ENCODE data around the gene TANGO6.

TANGO6 gene

DNA sequence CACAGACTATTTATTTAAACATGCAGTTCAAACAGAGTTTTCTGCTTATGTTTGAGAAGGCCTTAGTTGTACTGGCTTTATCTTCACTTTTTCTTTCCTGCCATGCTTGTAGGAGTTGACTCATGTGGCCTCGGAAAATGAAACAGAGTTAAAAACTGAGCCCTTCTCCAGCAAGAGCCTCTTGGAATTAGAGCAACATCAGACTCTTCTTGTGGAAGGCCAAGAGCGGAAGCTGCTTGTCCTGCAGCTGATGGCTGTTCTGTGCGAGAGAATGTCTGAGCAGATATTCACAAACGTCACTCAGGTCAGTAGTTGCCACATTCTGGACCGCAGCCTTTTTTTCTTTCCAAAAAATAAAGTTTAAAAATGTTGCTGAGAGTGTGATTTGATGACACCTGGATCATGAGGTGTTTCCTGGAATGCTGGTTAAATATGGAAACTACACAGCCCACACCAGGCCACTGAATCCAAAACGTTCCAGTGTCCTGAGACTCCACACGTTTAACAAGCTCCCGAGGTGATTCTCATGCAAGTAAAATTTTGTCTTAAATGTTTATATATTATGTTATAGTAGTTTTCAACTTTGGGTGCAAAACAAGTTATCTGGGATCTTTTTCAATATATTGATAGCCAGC lies 65.9 kb downstream of the TANGO6 start:
- no peak for DNase-seq (ENCODE audit: low read depth in 2 of 2)

DNA sequence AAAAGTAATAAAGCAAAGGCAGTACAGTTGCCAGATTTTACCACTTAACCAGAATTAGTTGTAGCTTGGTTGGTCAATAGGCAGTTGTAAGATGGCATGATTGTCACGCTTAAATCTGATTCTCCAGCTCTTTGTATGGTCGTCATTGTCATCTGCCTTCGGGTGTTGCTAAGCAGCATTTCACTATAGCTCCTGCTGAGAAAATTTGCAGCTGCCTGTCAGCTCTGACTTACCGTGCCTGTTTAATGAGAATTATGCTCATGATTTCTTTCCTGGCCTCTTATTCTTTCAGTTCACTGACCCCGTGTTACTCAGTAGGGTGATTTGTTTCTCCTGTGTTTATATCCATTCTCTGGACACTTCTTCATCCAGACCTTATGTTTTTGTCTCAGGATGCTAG lies 66.7 kb downstream of the TANGO6 start:
- DNase-seq (ENCODE audit: low read depth in 2 of 2) = no peak

DNA sequence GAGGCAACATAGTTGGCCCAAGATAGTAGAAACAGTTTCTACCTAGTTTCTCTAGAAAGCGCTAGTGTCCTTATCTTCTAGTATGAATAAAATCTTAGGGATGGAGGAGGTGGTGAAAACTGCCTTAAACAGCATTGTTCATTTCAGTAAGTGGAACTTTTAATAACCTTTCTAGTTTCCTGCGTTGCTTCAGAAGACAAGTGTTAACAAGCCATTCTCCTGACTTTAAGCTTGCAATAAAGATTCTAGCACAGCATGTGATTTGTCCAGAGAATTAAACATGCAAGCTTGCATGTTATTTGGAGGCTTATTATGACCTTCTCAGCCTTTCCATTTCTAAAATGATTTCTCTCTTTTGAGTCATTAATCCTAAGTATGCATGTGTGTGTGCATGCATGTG lies 72.3 kb downstream of the TANGO6 start:
- no peak for DNase-seq (ENCODE audit: low read depth in 2 of 2)

DNA sequence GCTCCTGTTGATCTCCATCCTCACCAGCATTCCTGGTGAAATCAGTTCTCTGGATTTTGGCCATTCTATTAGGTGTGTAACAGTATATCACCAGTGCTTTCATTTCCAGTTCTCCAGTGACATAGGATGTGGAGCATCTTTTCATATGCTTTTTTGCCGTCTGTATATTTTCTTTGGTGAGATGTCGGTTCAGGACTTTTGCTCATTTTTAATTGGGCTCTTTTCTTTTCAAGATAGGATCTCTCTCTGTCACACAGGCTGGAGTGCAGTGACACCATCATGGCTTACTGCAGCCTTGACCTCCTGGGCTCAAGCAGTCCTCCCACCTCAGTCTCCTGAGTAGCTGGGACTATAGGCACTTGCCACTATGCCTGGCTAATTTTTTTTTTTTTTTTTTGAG lies 74.2 kb downstream of the TANGO6 start:
- no peak for DNase-seq (ENCODE audit: low read depth in 2 of 2)

DNA sequence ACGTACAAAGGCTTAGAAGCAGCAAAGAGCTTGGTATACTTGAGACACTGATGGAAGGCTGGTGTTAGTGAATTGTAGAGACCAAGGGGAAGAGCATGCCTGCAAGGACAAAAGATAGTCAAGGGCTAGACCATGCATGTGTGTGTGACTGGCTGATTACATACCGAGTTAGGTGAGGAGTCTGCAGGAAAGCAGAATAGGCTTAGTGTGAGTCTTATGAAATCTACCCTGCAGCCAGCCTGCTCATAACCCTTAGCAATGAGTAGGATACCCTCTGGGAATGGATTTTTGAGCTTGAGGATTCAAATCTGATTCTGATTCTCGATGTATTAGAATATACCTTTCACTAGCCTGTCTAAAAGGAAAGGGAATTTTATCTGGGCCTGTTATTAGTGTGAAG lies 77.0 kb downstream of the TANGO6 start:
- DNase-seq (ENCODE audit: low read depth in 2 of 2) = no peak

DNA sequence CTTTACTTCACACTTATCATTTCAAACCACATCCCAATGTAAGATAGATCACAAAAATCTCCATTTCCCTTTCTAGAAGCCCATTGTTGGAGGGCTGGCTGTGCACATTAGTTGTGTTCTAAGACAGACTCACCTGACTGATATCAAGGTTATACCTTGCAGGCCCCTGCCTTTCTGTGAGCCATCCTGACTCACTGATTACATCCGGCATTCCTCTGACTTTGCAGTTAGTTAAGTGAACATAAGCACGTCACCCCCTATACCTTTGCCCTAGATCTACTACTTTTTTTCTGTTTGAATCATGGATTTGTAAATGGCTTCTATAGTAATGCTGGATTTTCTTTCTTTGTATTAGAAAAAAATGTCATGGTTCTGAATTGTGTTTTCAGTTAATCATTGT lies 78.3 kb downstream of the TANGO6 start:
- no peak for DNase-seq (ENCODE audit: low read depth in 2 of 2)

DNA sequence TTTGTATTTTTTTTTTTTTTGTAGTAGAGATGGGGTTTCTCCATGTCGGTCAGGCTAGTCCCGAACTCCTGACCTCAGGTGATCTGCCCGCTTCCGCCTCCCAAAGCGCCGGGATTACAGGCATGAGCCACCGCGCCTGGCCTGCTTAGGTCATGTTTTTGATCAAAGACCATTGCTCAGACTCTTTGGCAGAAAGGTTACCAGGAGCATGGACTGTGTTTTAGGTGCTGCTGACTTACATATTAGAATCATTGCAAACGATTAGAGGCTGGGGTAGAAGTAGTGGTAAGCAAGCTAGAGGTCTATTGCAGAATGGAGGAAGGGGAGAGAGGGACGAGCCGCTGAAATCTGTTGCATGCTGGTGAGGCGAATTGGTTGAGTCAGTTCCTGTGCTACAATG lies 79.8 kb downstream of the TANGO6 start:
- no peak for DNase-seq (ENCODE audit: low read depth in 2 of 2)

DNA sequence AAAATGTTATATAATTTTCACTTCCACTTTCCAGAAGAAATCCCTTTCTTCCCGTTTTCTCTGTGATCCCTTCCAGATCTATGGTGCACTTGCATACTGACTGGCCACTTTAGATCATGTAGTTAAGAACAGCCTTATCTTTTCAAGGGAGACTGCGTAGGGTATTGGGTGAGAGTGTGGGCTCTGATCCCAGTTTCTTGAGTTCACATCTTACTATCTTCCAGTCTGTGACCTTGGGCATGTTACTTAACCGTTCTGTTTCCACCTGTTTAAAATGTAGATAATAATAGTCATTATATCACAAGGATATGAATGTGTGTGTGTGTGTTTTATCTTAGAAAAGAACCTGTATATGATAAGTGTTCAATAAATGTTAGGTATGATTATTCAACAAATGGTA lies 83.7 kb downstream of the TANGO6 start:
- no peak for DNase-seq (ENCODE audit: low read depth in 2 of 2)

DNA sequence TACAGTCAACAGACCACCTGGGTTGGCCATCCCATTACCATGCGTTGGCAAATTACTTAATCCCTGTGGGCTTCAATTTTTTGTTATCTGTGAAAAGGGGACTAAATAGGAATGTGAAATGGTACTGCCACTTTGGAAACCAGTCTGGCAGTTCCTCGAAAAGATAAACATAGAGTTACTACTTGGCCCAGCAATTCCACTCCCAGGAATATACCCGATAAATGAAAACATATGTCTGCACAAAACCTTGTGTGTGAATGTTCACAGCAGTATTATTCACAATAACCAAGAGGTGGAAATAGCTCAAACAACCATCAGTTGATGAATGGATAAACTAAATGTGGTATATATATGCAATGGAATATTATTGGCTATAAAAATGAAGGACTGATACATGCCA lies 87.9 kb downstream of the TANGO6 start:
- no peak for DNase-seq (ENCODE audit: low read depth in 2 of 2)

DNA sequence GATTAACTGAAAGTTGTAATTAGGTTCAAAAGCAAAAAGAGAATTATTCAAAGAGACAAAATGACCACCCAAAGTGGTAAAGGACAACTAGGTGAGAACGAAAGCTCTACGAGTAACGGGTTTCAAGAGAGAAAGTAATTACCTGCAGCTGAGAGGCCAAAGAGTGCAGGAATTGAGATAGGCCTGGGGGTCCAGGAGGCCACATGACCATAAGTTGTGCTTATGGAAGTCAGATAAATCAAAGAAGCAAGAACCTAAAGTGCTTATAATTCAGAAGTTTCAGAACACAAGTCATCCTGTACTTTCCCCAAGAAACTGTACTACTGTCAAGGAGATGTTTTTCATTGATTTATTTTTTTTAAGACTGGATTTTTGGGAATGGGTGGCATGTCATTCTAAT lies 91.1 kb downstream of the TANGO6 start:
- no peak for DNase-seq (ENCODE audit: low read depth in 2 of 2)

DNA sequence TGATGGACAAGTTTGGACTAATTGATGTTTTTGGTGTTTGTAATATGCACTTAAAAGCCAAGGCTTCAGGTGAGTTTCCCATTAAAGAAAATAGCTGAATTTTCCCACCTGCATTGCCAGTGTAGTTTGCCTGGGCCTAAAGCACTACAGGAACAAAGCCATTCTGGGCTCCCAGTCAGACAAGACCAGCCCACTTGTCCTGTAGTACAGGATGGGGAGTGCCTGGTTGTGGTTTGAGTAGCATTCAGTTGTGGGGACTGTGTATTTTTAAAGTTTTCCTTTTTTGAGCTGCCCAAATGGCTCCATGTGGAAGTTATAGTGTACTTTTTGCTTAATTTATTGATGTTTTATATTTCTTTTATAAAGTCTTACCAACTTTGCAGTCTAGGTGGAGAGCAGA lies 91.7 kb downstream of the TANGO6 start:
- DNase-seq (ENCODE audit: low read depth in 2 of 2) = no peak

DNA sequence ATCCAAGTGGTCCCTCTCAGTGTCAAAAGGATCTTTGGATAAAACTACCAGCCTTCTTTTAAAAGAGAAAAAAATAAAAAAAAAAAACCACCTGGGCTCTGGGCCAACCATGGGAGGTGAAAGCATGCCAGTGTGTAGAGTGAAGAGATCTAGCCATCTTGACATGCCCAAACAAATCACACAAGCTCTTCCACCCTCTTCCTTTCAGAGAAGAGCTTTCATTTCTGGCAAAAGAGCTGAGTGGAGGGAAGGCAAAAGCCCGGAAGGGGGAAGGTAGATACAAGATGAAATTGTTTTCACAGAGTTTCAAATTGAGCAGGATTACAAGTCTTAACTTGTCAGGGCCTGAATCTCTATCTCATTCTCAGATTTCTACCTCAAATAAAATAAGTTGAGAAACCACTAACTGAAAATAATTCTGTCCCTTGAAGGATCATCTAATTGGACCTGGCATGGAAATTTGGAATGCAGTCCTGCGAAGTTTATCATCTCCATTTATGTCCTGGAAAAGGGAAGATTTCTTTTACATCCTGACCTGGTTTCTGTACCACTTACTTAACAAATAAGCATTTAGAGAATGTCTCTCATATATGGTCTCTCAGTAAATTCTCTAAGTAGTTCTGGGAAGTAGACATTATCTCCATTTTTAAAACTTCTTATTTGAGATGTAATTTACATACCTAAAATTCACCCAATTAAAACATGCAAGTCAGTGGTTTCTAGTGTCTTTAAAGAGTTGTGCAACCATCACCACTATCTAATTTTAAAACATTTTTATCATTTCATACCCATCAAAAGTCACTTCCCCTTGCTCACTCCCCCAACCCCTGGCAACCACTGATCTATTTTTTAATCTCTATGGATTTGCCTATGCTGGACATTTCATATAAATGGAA lies 93.7 kb downstream of the TANGO6 start:
- DNase-seq (ENCODE audit: low read depth in 2 of 2) = no peak

DNA sequence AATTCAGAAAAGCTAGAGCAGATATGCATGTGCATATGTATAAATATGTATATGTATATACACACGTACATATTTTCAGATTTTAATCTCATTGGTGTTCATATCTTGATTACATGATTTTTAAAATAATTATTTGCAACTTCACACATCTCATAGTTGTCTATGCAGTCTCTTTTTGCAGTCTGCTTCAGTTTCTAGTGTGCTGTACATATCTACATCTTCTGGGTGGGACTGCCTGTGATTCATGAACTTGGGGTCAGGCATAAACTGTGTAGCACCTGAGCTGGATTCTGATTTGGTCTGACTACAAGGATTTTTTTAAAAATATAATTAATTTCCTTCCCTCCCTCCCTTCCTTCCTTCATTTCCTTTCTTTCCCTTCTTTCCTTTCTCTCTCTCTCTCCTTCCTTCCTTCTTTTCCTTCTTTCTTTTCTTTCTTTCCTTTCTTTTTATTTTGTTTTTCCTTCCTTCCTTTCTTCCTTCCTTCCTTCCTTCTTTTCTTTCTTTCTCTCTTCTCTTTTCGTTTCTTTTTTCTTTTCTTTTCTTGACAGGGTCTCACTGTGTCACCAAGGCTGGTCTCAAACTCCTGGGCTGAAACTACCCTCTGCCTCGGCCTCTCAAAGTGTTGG lies 96.5 kb downstream of the TANGO6 start:
- DNase-seq (ENCODE audit: low read depth in 2 of 2) = no peak

DNA sequence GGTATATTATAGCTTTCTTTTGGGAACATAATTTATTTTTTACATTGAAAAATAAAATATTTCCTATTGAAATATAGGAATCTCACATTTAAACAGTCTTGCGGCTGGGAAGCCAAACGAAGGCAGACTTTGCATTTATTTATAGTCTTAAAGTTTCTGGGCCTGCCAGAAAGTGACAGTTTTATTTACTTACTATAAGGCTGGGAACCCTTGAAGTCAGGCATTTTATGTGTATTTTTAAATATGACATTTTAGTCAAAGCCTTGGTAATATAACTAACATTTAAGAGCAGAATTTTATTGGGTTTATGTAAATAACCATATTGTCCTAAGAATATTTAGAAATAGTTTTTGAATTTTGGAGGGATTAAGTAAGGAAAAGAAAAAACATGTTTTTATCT lies 97.5 kb downstream of the TANGO6 start:
- DNase-seq (ENCODE audit: low read depth in 2 of 2) = no peak

DNA sequence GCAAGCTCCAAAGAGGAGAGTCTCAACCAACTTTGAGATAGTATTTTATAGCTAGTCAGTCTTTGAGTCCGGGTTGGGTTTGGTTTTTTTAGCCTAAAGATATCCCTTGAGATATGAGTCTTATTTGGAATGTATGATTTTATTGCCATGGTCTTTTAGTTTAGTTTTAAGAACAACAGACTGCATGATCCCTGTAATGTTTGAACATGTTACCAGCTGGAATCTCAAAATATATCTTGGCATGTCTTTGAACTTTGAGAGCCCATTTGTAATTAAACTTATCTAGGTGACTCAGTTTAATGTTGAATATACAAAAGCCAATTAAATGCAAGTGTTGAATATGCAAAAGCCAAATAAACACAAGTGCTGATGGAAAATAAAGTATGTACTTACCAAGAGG lies 100.6 kb downstream of the TANGO6 start:
- DNase-seq (ENCODE audit: low read depth in 2 of 2) = no peak

DNA sequence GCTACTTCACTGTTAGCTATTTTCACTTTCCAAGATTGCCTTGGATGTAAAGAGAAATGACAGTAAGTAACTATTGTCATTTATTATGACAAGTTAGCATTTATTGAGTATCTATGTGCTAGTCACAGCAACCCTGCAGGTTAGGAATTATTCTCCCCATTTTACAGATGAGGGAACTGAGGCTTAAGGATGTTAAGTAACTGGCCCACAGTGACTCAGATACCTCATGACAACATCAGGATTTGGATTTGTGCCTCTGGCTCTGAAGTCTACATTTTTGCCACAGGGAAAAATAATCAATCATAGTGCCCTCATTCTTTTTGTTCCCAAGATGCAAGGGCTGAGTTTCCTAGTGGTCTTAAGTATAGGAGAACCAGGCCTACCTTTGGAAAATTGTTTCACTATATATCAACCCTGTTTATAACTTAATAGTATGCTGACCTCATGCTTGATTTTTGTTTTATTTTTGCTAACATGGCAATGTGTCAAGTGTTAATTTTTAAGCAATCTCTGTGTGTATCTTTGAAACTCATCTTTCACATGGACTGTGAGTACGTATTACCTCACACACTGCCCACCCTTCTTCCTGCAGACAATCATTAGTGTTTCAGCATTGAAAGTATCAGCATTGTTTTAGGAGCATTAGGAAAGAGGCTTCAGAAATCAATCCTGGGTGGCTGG lies 105.0 kb downstream of the TANGO6 start:
- no peak for DNase-seq (ENCODE audit: low read depth in 2 of 2)

DNA sequence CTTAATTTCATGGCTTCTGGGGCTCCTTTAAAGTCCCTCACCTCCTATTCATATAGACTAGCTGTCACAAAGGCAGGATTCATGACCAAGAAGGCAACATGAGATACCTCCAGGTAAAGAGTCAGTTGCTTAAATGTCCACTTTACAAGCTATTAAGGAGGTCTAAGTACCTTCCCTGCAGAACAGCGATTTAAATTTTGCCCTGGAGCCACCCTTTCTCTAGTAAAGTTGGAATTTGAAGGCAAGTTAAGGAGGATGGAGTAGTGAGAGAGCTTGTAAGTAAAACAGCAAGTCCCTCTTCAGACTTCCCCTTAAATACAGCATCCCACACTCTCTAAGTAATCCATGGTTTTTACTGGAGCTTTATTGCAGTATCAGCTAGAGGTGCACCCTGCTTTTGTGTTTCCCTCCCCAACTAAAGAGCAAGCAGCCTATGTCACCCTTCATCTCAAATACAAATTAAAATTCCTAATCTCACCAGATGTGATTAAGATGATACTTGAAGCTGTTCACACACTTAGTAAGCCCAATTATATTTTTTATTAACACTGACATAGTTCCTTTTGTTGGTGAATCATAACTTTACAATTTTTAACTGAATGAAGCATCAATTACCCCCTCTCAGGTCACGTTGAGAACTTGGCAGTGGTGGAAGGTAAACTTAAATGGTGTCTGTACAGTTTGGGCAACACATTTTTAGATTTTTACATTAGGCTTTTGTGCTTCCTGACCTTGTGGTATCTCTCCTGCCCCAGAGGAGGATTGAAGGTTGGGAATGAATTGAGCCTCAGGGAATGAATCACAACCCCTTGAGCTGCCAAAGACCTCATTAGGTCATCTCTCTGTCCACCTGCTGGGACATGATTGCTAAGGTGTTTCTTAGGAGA lies 108.9 kb downstream of the TANGO6 start:
- no peak for DNase-seq (ENCODE audit: low read depth in 2 of 2)

DNA sequence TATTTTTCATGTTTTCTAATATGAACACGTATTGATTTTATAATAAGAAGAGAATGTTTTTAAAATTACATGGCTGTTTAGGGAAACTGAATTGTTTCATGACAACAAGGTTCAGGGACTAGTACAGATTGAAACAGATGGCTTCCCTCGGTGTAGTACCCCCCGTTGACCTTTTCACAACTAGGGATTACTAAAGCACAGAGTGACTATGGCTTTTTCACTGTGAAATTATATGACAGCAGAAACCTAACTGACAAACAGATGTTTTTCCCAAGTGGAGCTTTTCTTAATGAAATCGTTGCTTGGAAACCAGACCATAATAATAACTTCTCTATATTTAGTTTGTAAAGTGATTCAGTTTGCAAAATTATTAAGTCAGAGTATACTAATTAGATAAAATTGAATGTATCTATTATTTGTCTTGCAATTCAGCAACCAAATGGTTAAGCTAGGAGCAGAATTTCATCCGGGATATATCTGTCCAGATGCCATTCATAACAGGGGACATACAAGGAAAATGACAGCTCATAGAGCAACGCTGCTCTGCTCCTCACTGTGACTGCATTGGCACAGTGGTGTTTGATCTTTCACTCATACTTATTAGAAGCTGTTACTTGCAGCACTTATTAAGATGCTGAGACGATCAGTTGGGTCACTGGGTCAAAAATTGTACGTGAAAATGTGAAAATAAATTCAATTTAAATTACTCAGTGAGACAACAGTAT lies 111.7 kb downstream of the TANGO6 start:
- DNase-seq (ENCODE audit: low read depth in 2 of 2) = no peak

DNA sequence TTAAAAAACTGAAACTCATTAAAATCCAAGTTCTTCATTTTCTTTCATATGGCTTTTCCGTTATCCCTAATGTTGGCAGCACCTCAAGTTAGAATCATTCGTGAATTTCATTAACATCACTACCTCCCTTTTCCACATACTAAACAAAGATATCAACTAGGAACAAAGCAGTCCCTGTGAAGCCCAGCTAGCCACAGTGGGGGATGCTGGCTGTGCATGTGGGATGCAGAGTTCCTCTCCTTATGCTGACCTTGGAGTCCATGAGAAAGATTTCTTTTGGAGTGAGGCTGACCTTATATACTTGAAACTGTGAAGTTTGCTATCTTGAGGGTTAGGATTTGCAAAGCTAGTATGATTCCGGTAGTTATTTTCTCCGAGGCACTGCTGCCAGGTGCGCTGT lies 117.6 kb downstream of the TANGO6 start:
- no peak for DNase-seq (ENCODE audit: low read depth in 2 of 2)

DNA sequence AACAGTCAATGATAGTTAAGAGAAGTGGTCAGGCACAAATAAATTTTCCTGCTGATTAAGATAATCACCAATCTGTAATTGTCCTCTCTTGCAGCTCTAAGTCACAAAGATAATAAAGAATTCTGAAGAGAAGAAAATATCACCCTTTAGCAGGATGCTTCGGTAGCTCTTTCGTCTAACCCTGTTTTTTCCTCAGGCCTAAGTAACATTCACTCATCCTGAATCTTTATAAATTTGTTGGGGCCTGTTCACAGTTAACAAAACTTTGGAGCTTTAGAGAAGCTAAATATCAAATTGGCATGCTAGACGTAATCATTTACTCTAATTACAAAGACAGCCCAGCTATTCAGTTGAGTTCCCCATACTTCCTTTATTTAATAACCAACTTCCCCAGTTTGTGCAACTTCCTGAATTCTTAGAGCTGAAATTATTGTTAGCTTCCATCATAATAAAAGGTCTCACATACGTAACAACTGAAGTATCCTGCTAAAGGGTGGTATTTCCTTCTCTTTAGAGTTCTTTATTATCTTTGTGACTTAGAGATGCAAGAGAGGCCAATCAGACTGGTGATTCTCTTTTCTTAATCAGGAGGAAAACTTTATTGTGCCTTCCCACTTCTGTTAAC lies 118.6 kb downstream of the TANGO6 start:
- no peak for DNase-seq (ENCODE audit: low read depth in 2 of 2)

Measured in stimulated activated CD4-positive, alpha-beta T cell treated with anti-CD3 and anti-CD28 coated beads, Interleukin-4, amount 100 ng/mL, for 48 hours (primary cell).